Endodermal cell (in vitro differentiated cells): ENCODE measurements around the gene NR1H4. TPM values are rescaled to one million over a fixed set of nuclear protein-coding genes. Genes with fewer than 3 reads are reported as not detected.

Source experiments
- DNase-seq: peaks from one replicate; pipeline ENCODE4 v3.0.0-alpha.2; 2017
- H3K27ac ChIP-seq: 2 replicates; pipeline ENCODE4 v1.5.1; 2013; ENCODE audit warnings: mild to moderate bottlenecking, low read depth, low read length, moderate library complexity
- H3K27me3 ChIP-seq: 2 replicates; pipeline ENCODE4 v1.6.1; 2013; ENCODE audit warnings: mild to moderate bottlenecking, low read length, moderate library complexity; ENCODE audit not compliant: insufficient read depth, control insufficient read depth, poor library complexity, severe bottlenecking
- H3K36me3 ChIP-seq: 2 replicates; pipeline ENCODE4 v1.7.0; 2013; ENCODE audit warnings: mild to moderate bottlenecking, low read length, moderate library complexity; ENCODE audit not compliant: control insufficient read depth, insufficient read depth
- H3K4me1 ChIP-seq: one replicate; pipeline ENCODE4 v1.7.0; 2013; ENCODE audit warnings: low read length; ENCODE audit not compliant: control insufficient read depth, insufficient read depth
- H3K4me3 ChIP-seq: 2 replicates; pipeline ENCODE4 v1.5.1; 2013; ENCODE audit warnings: mild to moderate bottlenecking, low read length, moderate library complexity
- H3K9ac ChIP-seq: 2 replicates; pipeline ENCODE4 v1.6.1; 2013; ENCODE audit warnings: mild to moderate bottlenecking, low read length, moderate library complexity; ENCODE audit not compliant: poor library complexity, severe bottlenecking; ENCODE audit errors: extremely low read depth
- H3K9me3 ChIP-seq: 2 replicates; pipeline ENCODE4 v1.6.1; 2013; ENCODE audit warnings: mild to moderate bottlenecking, low read length, moderate library complexity; ENCODE audit not compliant: control insufficient read depth
- H3K27ac Mint-ChIP-seq: 2 replicates; pipeline ENCODE4 v1.8.0; 2020; ENCODE audit warnings: mixed read lengths
- H3K27me3 Mint-ChIP-seq: 2 replicates; pipeline ENCODE4 v1.8.0; 2021; ENCODE audit warnings: mild to moderate bottlenecking, mixed read lengths; ENCODE audit not compliant: insufficient read depth
- H3K36me3 Mint-ChIP-seq: 2 replicates; pipeline ENCODE4 v1.8.0; 2020; ENCODE audit warnings: low read depth, mixed read lengths
- H3K4me1 Mint-ChIP-seq: 2 replicates; pipeline ENCODE4 v1.8.0; 2020; ENCODE audit warnings: mixed read lengths
- H3K4me3 Mint-ChIP-seq: 2 replicates; pipeline ENCODE4 v1.8.0; 2020; ENCODE audit warnings: mild to moderate bottlenecking, moderate library complexity, mixed read lengths
- H3K9me3 Mint-ChIP-seq: 2 replicates; pipeline ENCODE4 v1.8.0; 2020; ENCODE audit warnings: mild to moderate bottlenecking, mixed read lengths
- CTCF ChIP-seq: fragments of 200-600 bp; sonication (generic); conservative IDR thresholded peaks from 2 replicates; pipeline ENCODE4 v1.5.0; 2021; ENCODE audit warnings: antibody characterized with exemption, mild to moderate bottlenecking
- WGBS, 2 experiments: methylation state at CpG; one replicate each; pipeline versions ENCODE4 v1.1.5 to v1.1.7; 2013; ENCODE audit warnings: missing lambda C conversion rate in 2 of 2, mixed read lengths in 1 of 2; ENCODE audit not compliant: insufficient coverage in 1 of 2, insufficient read length in 1 of 2; 5-methylcytosine and 5-hydroxymethylcytosine counted together
- total RNA-seq, 2 donors: library from RNA; stranded (reverse); fragmentation: NEBNext Ultra II Directional in 1 of 2; extraction: Animal tissue kit (Norgen Biotek cat#: 25700) in 1 of 2; gene quantifications; 2 replicates in 1 of 2; 3 replicates in 1 of 2; pipeline ENCODE4 v1.2.1, GENCODE V29; 2021

NR1H4 gene
- total RNA-seq, 2 donors from 2014 or later = not detected

- H3K27me3 Mint-ChIP-seq = peaks cover 21% of the 10 kb centered on the region
- Histone ChIP-seq H3K27ac (no peak overlapping the region), H3K4me3 (no peak overlapping the region), H3K36me3 (no peaks in the 10 kb centered on the region), H3K9me3 (no peaks in the 10 kb centered on the region), H3K4me1 (no peaks in the 10 kb centered on the region), H3K9ac (no peak overlapping the region), H3K27me3 (peaks cover 14% of the 10 kb centered on the region)
- H3K9me3 Mint-ChIP-seq = no peaks in the 10 kb centered on the region
- peaks cover 20% of the 10 kb centered on the region for H3K4me1 Mint-ChIP-seq
- no peak overlapping the region for H3K27ac Mint-ChIP-seq
- no peak for DNase-seq
- H3K4me3 Mint-ChIP-seq = no peak overlapping the region
- H3K36me3 Mint-ChIP-seq = no peaks in the 10 kb centered on the region
- TF ChIP-seq CTCF = no peak
These were observed 94.3 kb downstream of the NR1H4 start for GRCh38 chr12:100567945-100568344.

GRCh38 chr12:100572184-100572583 is 98.5 kb downstream of the NR1H4 start:
- H3K27ac Mint-ChIP-seq = no peak overlapping the region
- 89 to 100% methylated on average over 2 to 3 of the region's 3 CpGs for WGBS, 2 experiments
- peaks cover 23% of the 10 kb centered on the region for H3K27me3 Mint-ChIP-seq
- peaks cover 16% of the 10 kb centered on the region for H3K27me3 ChIP-seq
- no peak overlapping the region for H3K4me3 ChIP-seq
- peaks cover 19% of the 10 kb centered on the region for H3K4me1 Mint-ChIP-seq
- no peak overlapping the region for H3K9ac ChIP-seq
- no peak for TF ChIP-seq CTCF
- no peaks in the 10 kb centered on the region for H3K36me3 ChIP-seq
- DNase-seq = no peak
- no peaks in the 10 kb centered on the region for H3K9me3 ChIP-seq
- no peak overlapping the region for H3K27ac ChIP-seq
- H3K36me3 Mint-ChIP-seq = no peaks in the 10 kb centered on the region
- no peaks in the 10 kb centered on the region for H3K9me3 Mint-ChIP-seq
- no peaks in the 10 kb centered on the region for H3K4me1 ChIP-seq
- H3K4me3 Mint-ChIP-seq = no peak overlapping the region

GRCh38 chr12:100573292-100574186 is 99.9 kb downstream of the NR1H4 start, which contains the start of gene GAS2L3:
Gene GAS2L3 (plus strand): TSS chr12:100573684. CDS start chr12:100594905, 21,221 bp downstream.
- WGBS, 2 experiments = 2 to 10% methylated on average over 12 to 70 of the region's 70 CpGs
- Mint-ChIP-seq H3K4me3 (peak within 1 kb of the TSS; percentile 88), H3K27ac (peak within 1 kb of the TSS; percentile 97), H3K36me3 (no peaks in the 10 kb centered on the region), H3K27me3 (peaks cover 23% of the 10 kb centered on the region), H3K9me3 (no peaks in the 10 kb centered on the region), H3K4me1 (peaks cover 18% of the 10 kb centered on the region)
- no peaks in the 10 kb centered on the region for H3K9me3 ChIP-seq
- H3K27ac ChIP-seq = peak within 1 kb of the TSS; percentile 21
- H3K27me3 ChIP-seq = peaks cover 16% of the 10 kb centered on the region
- H3K4me1 ChIP-seq = no peaks in the 10 kb centered on the region
- H3K4me3 ChIP-seq = peak within 1 kb of the TSS; percentile 91
- H3K36me3 ChIP-seq = no peaks in the 10 kb centered on the region
- H3K9ac ChIP-seq = peak within 1 kb of the TSS; percentile 54
- peak; percentile 99 for DNase-seq
- TF ChIP-seq CTCF = no peak
